ACC112 (cell line): Measurements from ENCODE around the gene SLC52A3.

ENCODE experiments used
- H2AFZ ChIP-seq: fragments of 200-600 bp; sonication (generic); one replicate; pipeline ENCODE4 v1.6.0; 2017; ENCODE audit warnings: antibody characterized with exemption, low read length; ENCODE audit not compliant: unreplicated experiment
- H3K27ac ChIP-seq: fragments of 200-600 bp; sonication (generic); 2 replicates; pipeline ENCODE4 v1.5.1; 2014; ENCODE audit warnings: low read depth, mild to moderate bottlenecking, antibody characterized with exemption, low read length, moderate library complexity
- H3K27me3 ChIP-seq: fragments of 200-600 bp; sonication (generic); 2 replicates; pipeline ENCODE4 v1.6.1; 2014; ENCODE audit warnings: mild to moderate bottlenecking, antibody characterized with exemption, low read length, moderate library complexity, mixed read lengths; ENCODE audit not compliant: insufficient read depth
- H3K36me3 ChIP-seq: fragments of 200-600 bp; sonication (generic); 2 replicates; pipeline ENCODE4 v1.6.1; 2016; ENCODE audit warnings: mild to moderate bottlenecking, antibody characterized with exemption, low read length, moderate library complexity, mixed read lengths; ENCODE audit not compliant: insufficient read depth
- H3K4me1 ChIP-seq: fragments of 200-600 bp; sonication (generic); one replicate; pipeline ENCODE4 v1.6.1; 2016; ENCODE audit warnings: low read length, mixed read lengths; ENCODE audit not compliant: insufficient read depth, unreplicated experiment, control insufficient read depth
- H3K4me3 ChIP-seq: fragments of 200-600 bp; sonication (generic); 2 replicates; pipeline ENCODE4 v1.5.1; 2014; ENCODE audit warnings: mild to moderate bottlenecking, low read depth, low read length
- H3K79me2 ChIP-seq: fragments of 200-600 bp; sonication (generic); one replicate; pipeline ENCODE4 v1.6.0; 2016; ENCODE audit warnings: low read length; ENCODE audit not compliant: control insufficient read depth, unreplicated experiment, insufficient read depth

SLC52A3 gene

GRCh38 chr20:766906-767305, 1.4 kb downstream of the SLC52A3 start:
- no peak overlapping the region for H2AFZ ChIP-seq
- H3K27ac ChIP-seq: no peak overlapping the region
- no peaks in the 10 kb centered on the region for H3K36me3 ChIP-seq
- peaks cover 78% of the 10 kb centered on the region for H3K27me3 ChIP-seq
- H3K4me3 ChIP-seq: no peak overlapping the region
- no peaks in the 10 kb centered on the region for H3K79me2 ChIP-seq
- H3K4me1 ChIP-seq: no peaks in the 10 kb centered on the region

- no peak overlapping the region for H3K4me3 ChIP-seq
- H3K27me3 ChIP-seq: peaks cover 72% of the 10 kb centered on the region
- no peaks in the 10 kb centered on the region for H3K4me1 ChIP-seq
- no peak overlapping the region for H2AFZ ChIP-seq
- no peaks in the 10 kb centered on the region for H3K79me2 ChIP-seq
- H3K36me3 ChIP-seq: no peaks in the 10 kb centered on the region
- no peak overlapping the region for H3K27ac ChIP-seq
Observed at GRCh38 chr20:764255-764654, 4.0 kb downstream of the SLC52A3 start.

- no peaks in the 10 kb centered on the region for H3K79me2 ChIP-seq
- H3K27me3 ChIP-seq: peaks cover 75% of the 10 kb centered on the region
- no peak overlapping the region for H2AFZ ChIP-seq
- H3K4me1 ChIP-seq: no peaks in the 10 kb centered on the region
- no peak overlapping the region for H3K27ac ChIP-seq
- H3K36me3 ChIP-seq: no peaks in the 10 kb centered on the region
- no peak overlapping the region for H3K4me3 ChIP-seq
Observed at GRCh38 chr20:761418-762381, 6.6 kb downstream of the SLC52A3 start.

GRCh38 chr20:760751-761417, 7.4 kb downstream of the SLC52A3 start:
- Histone ChIP-seq H3K4me1 (no peaks in the 10 kb centered on the region), H3K27me3 (peaks cover 76% of the 10 kb centered on the region), H2AFZ (no peak overlapping the region), H3K4me3 (no peak overlapping the region), H3K36me3 (no peaks in the 10 kb centered on the region), H3K27ac (no peak overlapping the region), H3K79me2 (no peaks in the 10 kb centered on the region)

- no peaks in the 10 kb centered on the region for H3K79me2 ChIP-seq
- H3K27ac ChIP-seq: no peak overlapping the region
- no peaks in the 10 kb centered on the region for H3K4me1 ChIP-seq
- no peaks in the 10 kb centered on the region for H3K36me3 ChIP-seq
- H3K27me3 ChIP-seq: peaks cover 79% of the 10 kb centered on the region
- H2AFZ ChIP-seq: no peak overlapping the region
- H3K4me3 ChIP-seq: no peak overlapping the region
Observed at GRCh38 chr20:757506-757905, 10.8 kb downstream of the SLC52A3 start.

GRCh38 chr20:755941-756340, 12.4 kb downstream of the SLC52A3 start:
- Histone ChIP-seq H3K36me3 (no peaks in the 10 kb centered on the region), H3K27ac (no peak overlapping the region), H3K4me3 (no peak overlapping the region), H2AFZ (no peak overlapping the region), H3K4me1 (no peaks in the 10 kb centered on the region), H3K79me2 (no peaks in the 10 kb centered on the region), H3K27me3 (peaks cover 83% of the 10 kb centered on the region)

- Histone ChIP-seq H2AFZ (no peak overlapping the region), H3K36me3 (no peaks in the 10 kb centered on the region), H3K4me1 (no peaks in the 10 kb centered on the region), H3K27me3 (peaks cover 80% of the 10 kb centered on the region), H3K79me2 (no peaks in the 10 kb centered on the region), H3K4me3 (no peak overlapping the region), H3K27ac (no peak overlapping the region)
Observed at GRCh38 chr20:754904-755303, 13.4 kb downstream of the SLC52A3 start.

GRCh38 chr20:753897-754635, 14.2 kb downstream of the SLC52A3 start:
- Histone ChIP-seq H2AFZ (no peak overlapping the region), H3K27ac (no peak overlapping the region), H3K4me1 (no peaks in the 10 kb centered on the region), H3K36me3 (no peaks in the 10 kb centered on the region), H3K4me3 (no peak overlapping the region), H3K27me3 (peaks cover 73% of the 10 kb centered on the region), H3K79me2 (no peaks in the 10 kb centered on the region)

GRCh38 chr20:753136-753535, 15.2 kb downstream of the SLC52A3 start:
- peaks cover 64% of the 10 kb centered on the region for H3K27me3 ChIP-seq
- no peaks in the 10 kb centered on the region for H3K4me1 ChIP-seq
- H3K4me3 ChIP-seq: no peak overlapping the region
- no peaks in the 10 kb centered on the region for H3K36me3 ChIP-seq
- no peak overlapping the region for H2AFZ ChIP-seq
- no peak overlapping the region for H3K27ac ChIP-seq
- H3K79me2 ChIP-seq: no peaks in the 10 kb centered on the region

GRCh38 chr20:752291-752690, 16.0 kb downstream of the SLC52A3 start:
- H3K27me3 ChIP-seq: peaks cover 60% of the 10 kb centered on the region
- no peak overlapping the region for H3K4me3 ChIP-seq
- no peak overlapping the region for H2AFZ ChIP-seq
- H3K4me1 ChIP-seq: no peaks in the 10 kb centered on the region
- no peaks in the 10 kb centered on the region for H3K36me3 ChIP-seq
- H3K79me2 ChIP-seq: no peaks in the 10 kb centered on the region
- no peak overlapping the region for H3K27ac ChIP-seq
